GM10266 (cell line): ENCODE measurements around the gene CDH19.
"Not testable (repeated sequence)": the region's sequence is repeated elsewhere in the genome, so short reads cannot be mapped to it uniquely, and the experiment has no call there.

Experiments used
- DNase-seq: peaks from one replicate; pipeline ENCODE4 v3.0.0; 2012; ENCODE audit errors: extremely low spot score
- TF ChIP-seq, protein P1 (sequence below): IDR thresholded peaks from 2 replicates; pipeline ENCODE4 v1.5.1; 2012; ENCODE audit warnings: mild to moderate bottlenecking, low read depth; ENCODE audit not compliant: control insufficient read depth, insufficient read depth; ENCODE audit errors: missing control alignments

Gene CDH19

DNA sequence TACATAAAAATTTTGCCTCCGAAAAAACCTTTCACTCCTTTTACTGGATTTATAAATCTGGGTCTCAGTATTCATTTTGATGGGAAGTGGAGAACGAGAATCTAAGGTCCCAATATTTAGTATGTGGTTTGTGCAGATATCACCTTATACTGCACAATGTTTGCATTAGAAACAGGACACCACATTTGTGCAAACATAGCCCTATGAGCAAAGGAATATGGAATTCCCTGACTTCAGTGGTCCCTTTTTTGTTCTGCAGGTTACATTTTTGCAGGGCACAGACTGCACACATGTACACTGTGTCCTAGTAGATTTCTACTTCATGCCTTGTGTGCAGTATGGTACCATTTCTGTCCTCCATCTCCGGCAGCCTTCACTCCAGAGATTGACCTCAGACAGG is 130.0 kb downstream of the CDH19 start:
- TF ChIP-seq, protein P1, sequence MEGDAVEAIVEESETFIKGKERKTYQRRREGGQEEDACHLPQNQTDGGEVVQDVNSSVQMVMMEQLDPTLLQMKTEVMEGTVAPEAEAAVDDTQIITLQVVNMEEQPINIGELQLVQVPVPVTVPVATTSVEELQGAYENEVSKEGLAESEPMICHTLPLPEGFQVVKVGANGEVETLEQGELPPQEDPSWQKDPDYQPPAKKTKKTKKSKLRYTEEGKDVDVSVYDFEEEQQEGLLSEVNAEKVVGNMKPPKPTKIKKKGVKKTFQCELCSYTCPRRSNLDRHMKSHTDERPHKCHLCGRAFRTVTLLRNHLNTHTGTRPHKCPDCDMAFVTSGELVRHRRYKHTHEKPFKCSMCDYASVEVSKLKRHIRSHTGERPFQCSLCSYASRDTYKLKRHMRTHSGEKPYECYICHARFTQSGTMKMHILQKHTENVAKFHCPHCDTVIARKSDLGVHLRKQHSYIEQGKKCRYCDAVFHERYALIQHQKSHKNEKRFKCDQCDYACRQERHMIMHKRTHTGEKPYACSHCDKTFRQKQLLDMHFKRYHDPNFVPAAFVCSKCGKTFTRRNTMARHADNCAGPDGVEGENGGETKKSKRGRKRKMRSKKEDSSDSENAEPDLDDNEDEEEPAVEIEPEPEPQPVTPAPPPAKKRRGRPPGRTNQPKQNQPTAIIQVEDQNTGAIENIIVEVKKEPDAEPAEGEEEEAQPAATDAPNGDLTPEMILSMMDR: no peak
- DNase-seq: no peak

DNA sequence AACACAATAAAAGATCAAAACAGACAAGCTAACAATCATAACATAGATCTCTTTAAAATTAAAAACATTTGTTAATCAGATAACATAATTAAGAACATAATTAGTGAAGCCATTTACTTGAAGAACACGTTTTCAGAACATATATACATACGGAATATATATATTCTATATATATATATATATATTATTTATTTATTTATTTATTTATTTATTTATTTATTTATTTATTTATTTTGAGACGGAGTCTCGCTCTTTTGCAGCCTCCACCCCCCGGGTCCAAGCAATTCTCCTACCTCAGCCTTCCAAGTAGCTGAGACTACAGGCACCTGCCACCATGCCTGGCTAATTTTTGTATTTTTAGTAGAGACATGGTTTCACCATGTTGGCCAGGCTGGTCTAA is 137.7 kb downstream of the CDH19 start:
- not testable (repeated sequence) for DNase-seq

- no peak for DNase-seq
- TF ChIP-seq, protein P1: no peak
These were observed 142.5 kb downstream of the CDH19 start for GRCh38 chr18:66461344-66461743.

DNA sequence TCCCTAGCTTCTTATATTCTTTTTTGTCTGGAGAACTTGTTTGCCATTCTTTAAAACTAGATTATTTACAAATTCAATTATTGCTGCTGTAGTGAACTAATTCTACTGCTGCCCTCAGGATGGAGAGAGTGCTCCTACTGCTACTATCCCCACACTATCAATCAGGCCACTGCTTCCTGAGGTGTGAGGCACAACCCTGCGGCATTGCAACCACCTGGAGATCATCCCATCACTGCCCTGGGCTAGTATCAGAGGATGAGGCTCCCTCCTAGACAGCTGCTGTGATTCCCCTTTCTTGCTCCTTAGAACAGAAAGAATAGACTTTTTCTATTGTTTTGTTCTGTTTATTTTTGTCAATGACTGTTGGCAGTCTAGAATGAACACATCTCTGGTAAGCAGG is 146.6 kb downstream of the CDH19 start:
- DNase-seq: no peak
- TF ChIP-seq, protein P1: no peak
